Parathyroid adenoma (tissue), 2 donors: Measurements from ENCODE around the gene GTPBP6.

ENCODE experiments used
- H2AFZ ChIP-seq: fragments of 300-600 bp; sonication (generic); one replicate; pipeline ENCODE4 v1.7.0; 2017; ENCODE audit warnings: antibody characterized with exemption, mild to moderate bottlenecking
- H3K27ac ChIP-seq: fragments of 300-600 bp; sonication (generic); one replicate; pipeline ENCODE4 v1.7.0; 2017
- H3K27me3 ChIP-seq: fragments of 300-600 bp; sonication (generic); one replicate; pipeline ENCODE4 v1.7.0; 2017; ENCODE audit warnings: low read length; ENCODE audit not compliant: control insufficient read depth, insufficient read depth
- H3K36me3 ChIP-seq: fragments of 300-600 bp; sonication (generic); one replicate; pipeline ENCODE4 v1.7.0; 2017; ENCODE audit warnings: low read length; ENCODE audit not compliant: control insufficient read depth, insufficient read depth
- H3K4me1 ChIP-seq: fragments of 300-600 bp; sonication (generic); one replicate; pipeline ENCODE4 v1.7.0; 2017; ENCODE audit warnings: control low read depth
- H3K4me2 ChIP-seq: fragments of 300-600 bp; sonication (generic); one replicate; pipeline ENCODE4 v1.7.0; 2017; ENCODE audit warnings: low read length
- H3K4me3 ChIP-seq: fragments of 300-600 bp; sonication (generic); one replicate; pipeline ENCODE4 v1.7.0; 2017; ENCODE audit warnings: low read depth, low read length
- H3K79me2 ChIP-seq: fragments of 300-600 bp; sonication (generic); one replicate; pipeline ENCODE4 v1.7.0; 2017; ENCODE audit warnings: control low read depth
- H3K9ac ChIP-seq: fragments of 300-600 bp; sonication (generic); one replicate; pipeline ENCODE4 v1.7.0; 2017; ENCODE audit warnings: mild to moderate bottlenecking
- H3K9me3 ChIP-seq: fragments of 300-600 bp; sonication (generic); one replicate; pipeline ENCODE4 v1.7.0; 2017; ENCODE audit warnings: low read length; ENCODE audit not compliant: control insufficient read depth
- CTCF ChIP-seq: fragments of 300-600 bp; sonication (generic); IDR thresholded peaks from one replicate; pipeline ENCODE4 v1.7.0; 2017; ENCODE audit warnings: antibody characterized with exemption, mild to moderate bottlenecking
- donor health status: primary hyperparathyroidism.

GTPBP6 gene

DNA sequence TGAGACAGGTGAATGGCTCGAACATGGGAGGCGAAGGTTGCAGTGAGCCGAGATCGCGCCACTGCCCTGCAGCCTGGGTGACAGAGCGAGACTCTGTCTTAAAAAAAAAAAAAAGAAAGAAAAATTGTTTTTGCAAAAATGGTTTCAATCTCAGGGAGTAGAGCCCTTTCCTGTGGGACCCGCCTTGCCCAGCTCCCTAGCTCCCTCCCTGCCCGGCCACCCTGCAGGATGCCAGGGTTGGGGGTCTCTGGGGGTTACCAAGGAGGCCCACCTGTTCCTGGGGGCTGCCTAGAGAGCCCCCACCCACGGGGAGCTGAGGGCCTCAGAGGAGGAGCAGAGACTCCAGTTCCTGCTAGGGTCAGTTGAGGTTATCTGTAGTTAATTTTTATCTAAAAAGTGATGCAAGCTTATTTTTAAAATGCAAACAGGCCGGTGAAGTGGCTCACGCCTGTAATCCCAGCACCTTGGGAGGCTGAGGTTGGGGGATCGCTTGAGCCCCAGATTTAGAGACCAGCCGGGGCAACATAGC is 56.2 kb downstream of the GTPBP6 start:
- Histone ChIP-seq H3K4me2 (no peak overlapping the region), H2AFZ (no peak overlapping the region), H3K27me3 (no peaks in the 10 kb centered on the region), H3K4me1 (no peaks in the 10 kb centered on the region), H3K27ac (no peak overlapping the region), H3K36me3 (no peaks in the 10 kb centered on the region), H3K9me3 (no peaks in the 10 kb centered on the region), H3K79me2 (no peaks in the 10 kb centered on the region), H3K4me3 (no peak overlapping the region), H3K9ac (no peak overlapping the region)
- no peak for TF ChIP-seq CTCF

GRCh38 chrX:261919-262352 is 56.7 kb downstream of the GTPBP6 start:
- TF ChIP-seq CTCF, result no peak
- Histone ChIP-seq H3K9ac (no peak overlapping the region), H3K9me3 (no peaks in the 10 kb centered on the region), H3K4me1 (no peaks in the 10 kb centered on the region), H3K79me2 (no peaks in the 10 kb centered on the region), H3K4me3 (no peak overlapping the region), H3K36me3 (no peaks in the 10 kb centered on the region), H3K27me3 (no peaks in the 10 kb centered on the region), H3K27ac (no peak overlapping the region), H2AFZ (no peak overlapping the region), H3K4me2 (no peak overlapping the region)

DNA sequence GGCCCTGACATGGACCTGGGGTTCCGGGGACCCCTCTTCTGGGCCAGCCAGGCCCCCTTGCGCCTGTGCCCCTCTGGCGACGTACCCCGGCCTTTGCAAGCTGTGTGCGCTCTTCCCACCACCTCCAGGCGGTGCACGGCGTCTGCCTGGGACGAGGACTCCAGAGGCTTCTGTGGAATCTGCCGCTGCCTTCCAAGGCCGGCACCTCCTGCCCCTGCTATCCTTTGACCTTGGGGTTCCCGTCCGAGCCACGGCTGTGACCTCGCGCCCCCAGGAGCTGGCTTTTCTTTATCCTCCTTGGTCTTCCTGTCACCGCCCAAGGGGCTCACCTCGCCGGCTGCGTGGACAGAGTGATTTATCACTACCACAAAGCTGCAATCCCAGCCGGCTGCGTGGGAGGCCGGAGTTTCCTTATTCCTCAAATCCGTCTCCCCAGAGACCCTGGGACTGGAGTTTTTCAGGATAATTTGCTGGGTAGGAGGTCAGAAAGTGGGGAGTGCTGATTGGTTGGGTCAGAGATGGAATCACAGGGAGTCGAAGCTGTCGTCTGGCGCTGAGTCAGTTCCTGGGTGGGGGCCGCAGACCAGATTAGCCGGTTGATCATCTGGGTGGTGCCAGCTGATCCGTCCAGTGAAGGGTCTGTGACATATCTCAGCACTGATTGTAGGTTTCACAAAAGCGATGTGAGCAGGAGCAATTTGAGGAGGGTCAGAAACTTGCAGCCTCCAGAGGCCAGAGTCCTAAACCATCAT is 57.3 kb downstream of the GTPBP6 start:
- Histone ChIP-seq H2AFZ (no peak overlapping the region), H3K27me3 (no peaks in the 10 kb centered on the region), H3K4me1 (no peaks in the 10 kb centered on the region), H3K9ac (no peak overlapping the region), H3K79me2 (no peaks in the 10 kb centered on the region), H3K4me3 (no peak overlapping the region), H3K9me3 (no peaks in the 10 kb centered on the region), H3K27ac (no peak overlapping the region), H3K36me3 (no peaks in the 10 kb centered on the region), H3K4me2 (no peak overlapping the region)
- no peak for TF ChIP-seq CTCF

DNA sequence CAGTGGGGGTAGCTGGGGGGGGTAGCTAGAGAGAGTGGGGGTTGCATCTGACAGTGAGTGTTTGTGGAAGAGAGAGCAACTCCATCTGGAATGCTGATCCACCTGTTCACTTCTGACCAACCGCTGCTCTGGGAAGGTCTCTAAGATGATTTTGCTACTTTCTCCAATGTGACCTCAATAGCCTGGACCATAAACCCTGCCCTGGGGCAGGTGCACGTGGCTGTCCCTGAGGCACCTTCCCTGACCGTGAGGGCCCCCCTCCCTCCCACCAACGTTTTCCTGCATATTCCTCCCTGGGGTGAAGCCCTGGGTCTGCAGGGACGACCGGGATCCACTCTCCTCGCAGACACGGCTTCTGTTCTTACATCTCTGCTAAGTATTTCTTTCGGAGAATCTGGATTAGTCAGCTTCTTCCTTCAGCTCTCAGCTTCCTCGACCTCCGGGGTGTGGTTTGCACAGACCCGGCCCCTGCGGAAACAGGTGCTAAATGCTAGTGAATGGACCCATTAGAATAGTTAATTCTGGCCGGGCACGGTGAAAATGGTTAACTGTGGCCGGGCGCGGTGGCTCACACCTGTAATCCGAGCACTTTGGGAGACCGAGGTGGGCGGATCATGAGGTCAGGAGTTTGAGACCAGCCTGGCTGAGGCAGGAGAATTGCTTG is 58.8 kb downstream of the GTPBP6 start:
- TF ChIP-seq CTCF, result no peak
- Histone ChIP-seq H3K27me3 (no peaks in the 10 kb centered on the region), H3K9me3 (no peaks in the 10 kb centered on the region), H3K9ac (no peak overlapping the region), H3K36me3 (no peaks in the 10 kb centered on the region), H3K4me3 (no peak overlapping the region), H3K27ac (no peak overlapping the region), H3K4me2 (no peak overlapping the region), H3K4me1 (no peaks in the 10 kb centered on the region), H3K79me2 (no peaks in the 10 kb centered on the region), H2AFZ (no peak overlapping the region)
